HepG2 (cell line): ENCODE results near the gene UTP15. TPM values are rescaled to one million over a fixed set of nuclear protein-coding genes. Genes with fewer than 3 reads are reported as not detected.

Experiments
- ATF6 ChIP-seq: sonication (generic); formaldehyde crosslinking; conservative IDR thresholded peaks from 2 replicates; pipeline ENCODE4 v1.4.0; 2020; ENCODE audit warnings: missing genetic modification reagents
- FOXC1 ChIP-seq: sonication (generic); formaldehyde crosslinking; IDR thresholded peaks from 2 replicates; pipeline ENCODE4 v1.8.0; 2022; ENCODE audit warnings: mild to moderate bottlenecking, missing genetic modification reagents, borderline replicate concordance
- JUN ChIP-seq: sonication (generic); formaldehyde crosslinking; IDR thresholded peaks from 2 replicates; pipeline ENCODE4 v1.4.0; 2020; ENCODE audit warnings: mild to moderate bottlenecking, missing genetic modification reagents
- PAF1 ChIP-seq: IDR thresholded peaks from 2 replicates; pipeline ENCODE4 v1.6.1; 2016; ENCODE audit warnings: missing genetic modification reagents, missing compliant biosample characterization
- PITX1 ChIP-seq: sonication (generic); formaldehyde crosslinking; IDR thresholded peaks from 2 replicates; pipeline ENCODE4 v1.5.1; 2020; ENCODE audit warnings: mild to moderate bottlenecking, missing genetic modification reagents
- RAD21 ChIP-seq: fragments of 450-650 bp; formaldehyde crosslinking; IDR thresholded peaks from 2 replicates; pipeline ENCODE4 v1.5.0; 2020; ENCODE audit warnings: mild to moderate bottlenecking
- RFX1 ChIP-seq: fragments of 450-650 bp; IDR thresholded peaks from 2 replicates; pipeline ENCODE4 v1.6.1; 2017
- SP4 ChIP-seq: sonication (generic); formaldehyde crosslinking; IDR thresholded peaks from 2 replicates; pipeline ENCODE4 v1.8.1; 2023; ENCODE audit warnings: mild to moderate bottlenecking, missing genetic modification reagents
- SRSF9 ChIP-seq: fragments of 200-400 bp; formaldehyde crosslinking; IDR thresholded peaks from 2 replicates; pipeline ENCODE4 v1.6.1; 2018; ENCODE audit warnings: borderline replicate concordance, mild to moderate bottlenecking, low read depth, low read length; ENCODE audit not compliant: insufficient read depth, poor library complexity, severe bottlenecking
- THAP11 ChIP-seq: IDR thresholded peaks from 2 replicates; pipeline ENCODE4 v1.6.1; 2016; ENCODE audit warnings: missing biosample characterization, missing genetic modification reagents
- ZC3H4 ChIP-seq: sonication (generic); formaldehyde crosslinking; IDR thresholded peaks from 2 replicates; pipeline ENCODE4 v1.4.0; 2020; ENCODE audit warnings: missing genetic modification reagents, borderline replicate concordance
- ZNF230 ChIP-seq: sonication (generic); formaldehyde crosslinking; IDR thresholded peaks from 2 replicates; pipeline ENCODE4 v1.4.0; 2020; ENCODE audit warnings: mild to moderate bottlenecking, missing genetic modification reagents
- ZNF331 ChIP-seq: sonication (generic); formaldehyde crosslinking; IDR thresholded peaks from 2 replicates; pipeline ENCODE4 v1.4.0; 2020; ENCODE audit warnings: missing genetic modification reagents
- ZNF546 ChIP-seq: sonication (generic); formaldehyde crosslinking; conservative IDR thresholded peaks from 2 replicates; pipeline ENCODE4 v1.8.1; 2023; ENCODE audit warnings: mild to moderate bottlenecking, missing genetic modification reagents
- ZNF550 ChIP-seq: sonication (generic); formaldehyde crosslinking; IDR thresholded peaks from 2 replicates; pipeline ENCODE4 v1.4.0; 2020; ENCODE audit warnings: mild to moderate bottlenecking, missing genetic modification reagents, borderline replicate concordance
- ZNF724P ChIP-seq: sonication (generic); formaldehyde crosslinking; IDR thresholded peaks from 2 replicates; pipeline ENCODE4 v1.8.0; 2022; ENCODE audit warnings: missing genetic modification reagents, borderline replicate concordance
- ZNF839 ChIP-seq: sonication (generic); formaldehyde crosslinking; IDR thresholded peaks from 2 replicates; pipeline ENCODE4 v1.4.0; 2020; ENCODE audit warnings: missing genetic modification reagents, mild to moderate bottlenecking, borderline replicate concordance
- ZSCAN22 ChIP-seq: sonication (generic); formaldehyde crosslinking; IDR thresholded peaks from 2 replicates; pipeline ENCODE4 v1.4.0; 2020; ENCODE audit warnings: mild to moderate bottlenecking, missing genetic modification reagents
- polyA plus RNA-seq, 8 experiments: library from polyadenylated mRNA; depleted of rRNA in 3 of 8; stranded (reverse) in 7 of 8; unstranded in 1 of 8; fragments of >200 nt; fragmentation: Illumina TruSeq in 4 of 8; extraction: Trizol in 4 of 8; gene quantifications; 2 replicates each; pipeline versions ENCODE4 v1.2.1 to v1.2.3, GENCODE V29; 2011 to 2016; ENCODE audit warnings: low read depth in 4 of 8, missing spikeins in 1 of 8, mixed read lengths in 1 of 8; ENCODE audit not compliant: insufficient read depth in 1 of 8
- total RNA-seq, 5 experiments: library from RNA; depleted of rRNA; stranded (reverse); fragments of >200 nt; fragmentation: Illumina TruSeq; extraction: Trizol; gene quantifications; 2 replicates each; pipeline ENCODE4 v1.2.3, GENCODE V29; 2016; ENCODE audit warnings: low read depth in 1 of 5
- TF ChIP-seq, protein P1 (sequence below): IDR thresholded peaks from 2 replicates; pipeline ENCODE4 v1.6.1; 2016; ENCODE audit warnings: low read depth
- TF ChIP-seq, protein P2 (sequence below), 2 experiments: sonication (generic) in 1 of 2; formaldehyde crosslinking in 1 of 2; IDR thresholded peaks; 2 replicates each; pipeline versions ENCODE4 v1.4.0 to v1.6.1; 2018 to 2020; ENCODE audit warnings: missing genetic modification reagents in 2 of 2, borderline replicate concordance in 1 of 2, low read depth in 1 of 2, mild to moderate bottlenecking in 1 of 2, missing biosample characterization in 1 of 2
- TF ChIP-seq, protein P3 (sequence below): sonication (generic); formaldehyde crosslinking; conservative IDR thresholded peaks from 2 replicates; pipeline ENCODE4 v1.4.0; 2020; ENCODE audit warnings: missing genetic modification reagents

UTP15 gene
- total and polyA plus RNA-seq, 2 of the 13 experiments (the other 11 are each of a cell fraction or from before 2014, with no cell fraction given) = 7.3 to 35.8 TPM

GRCh38 chr5:73625944-73626811 lies 60.6 kb downstream of the UTP15 start, which contains the start of gene ARHGEF28 (continued):
- no peak for TF ChIP-seq ATF6 (CRISPR knock-in tag)
- TF ChIP-seq RFX1 = no peak
- no peak for TF ChIP-seq PITX1
- TF ChIP-seq FOXC1 (CRISPR knock-in tag) = no peak
- TF ChIP-seq RAD21 (CRISPR knock-in tag) = 0 out of 2 replicates have a peak, but pooled peaks have one; percentile 49
- TF ChIP-seq, protein P1, sequence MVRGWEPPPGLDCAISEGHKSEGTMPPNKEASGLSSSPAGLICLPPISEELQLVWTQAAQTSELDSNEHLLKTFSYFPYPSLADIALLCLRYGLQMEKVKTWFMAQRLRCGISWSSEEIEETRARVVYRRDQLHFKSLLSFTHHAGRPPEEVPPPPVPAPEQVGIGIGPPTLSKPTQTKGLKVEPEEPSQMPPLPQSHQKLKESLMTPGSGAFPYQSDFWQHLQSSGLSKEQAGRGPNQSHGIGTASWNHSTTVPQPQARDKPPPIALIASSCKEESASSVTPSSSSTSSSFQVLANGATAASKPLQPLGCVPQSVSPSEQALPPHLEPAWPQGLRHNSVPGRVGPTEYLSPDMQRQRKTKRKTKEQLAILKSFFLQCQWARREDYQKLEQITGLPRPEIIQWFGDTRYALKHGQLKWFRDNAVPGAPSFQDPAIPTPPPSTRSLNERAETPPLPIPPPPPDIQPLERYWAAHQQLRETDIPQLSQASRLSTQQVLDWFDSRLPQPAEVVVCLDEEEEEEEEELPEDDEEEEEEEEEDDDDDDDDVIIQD (CRISPR knock-in tag) = no peak
- TF ChIP-seq ZSCAN22 (CRISPR knock-in tag) = no peak
- TF ChIP-seq, protein P2, sequence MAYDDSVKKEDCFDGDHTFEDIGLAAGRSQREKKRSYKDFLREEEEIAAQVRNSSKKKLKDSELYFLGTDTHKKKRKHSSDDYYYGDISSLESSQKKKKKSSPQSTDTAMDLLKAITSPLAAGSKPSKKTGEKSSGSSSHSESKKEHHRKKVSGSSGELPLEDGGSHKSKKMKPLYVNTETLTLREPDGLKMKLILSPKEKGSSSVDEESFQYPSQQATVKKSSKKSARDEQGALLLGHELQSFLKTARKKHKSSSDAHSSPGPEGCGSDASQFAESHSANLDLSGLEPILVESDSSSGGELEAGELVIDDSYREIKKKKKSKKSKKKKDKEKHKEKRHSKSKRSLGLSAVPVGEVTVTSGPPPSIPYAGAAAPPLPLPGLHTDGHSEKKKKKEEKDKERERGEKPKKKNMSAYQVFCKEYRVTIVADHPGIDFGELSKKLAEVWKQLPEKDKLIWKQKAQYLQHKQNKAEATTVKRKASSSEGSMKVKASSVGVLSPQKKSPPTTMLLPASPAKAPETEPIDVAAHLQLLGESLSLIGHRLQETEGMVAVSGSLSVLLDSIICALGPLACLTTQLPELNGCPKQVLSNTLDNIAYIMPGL (CRISPR knock-in tag; IDR thresholded peaks at IDR 0.05; ENCODE audit: borderline replicate concordance in 1 of 2, low read depth in 1 of 2) = peak; percentile 27 to 35; a peak in 1 of 4 replicates
- TF ChIP-seq ZNF550 (CRISPR knock-in tag) = no peak
- no peak for TF ChIP-seq ZNF230 (CRISPR knock-in tag)
- 0 out of 2 replicates have a peak, but pooled peaks have one; percentile 22 for TF ChIP-seq ZNF839 (CRISPR knock-in tag)
- no peak for TF ChIP-seq SP4 (CRISPR knock-in tag)
- no peak for TF ChIP-seq ZC3H4
- no peak for TF ChIP-seq JUN (CRISPR knock-in tag)
- no peak for TF ChIP-seq SRSF9
- TF ChIP-seq THAP11 = no peak
- peak; percentile 15; the same call in 1 of the 2 replicates for TF ChIP-seq ZNF331
- TF ChIP-seq ZNF546 = peak; percentile 83; the same call in 1 of the 2 replicates
- no peak for TF ChIP-seq PAF1
- TF ChIP-seq, protein P3, sequence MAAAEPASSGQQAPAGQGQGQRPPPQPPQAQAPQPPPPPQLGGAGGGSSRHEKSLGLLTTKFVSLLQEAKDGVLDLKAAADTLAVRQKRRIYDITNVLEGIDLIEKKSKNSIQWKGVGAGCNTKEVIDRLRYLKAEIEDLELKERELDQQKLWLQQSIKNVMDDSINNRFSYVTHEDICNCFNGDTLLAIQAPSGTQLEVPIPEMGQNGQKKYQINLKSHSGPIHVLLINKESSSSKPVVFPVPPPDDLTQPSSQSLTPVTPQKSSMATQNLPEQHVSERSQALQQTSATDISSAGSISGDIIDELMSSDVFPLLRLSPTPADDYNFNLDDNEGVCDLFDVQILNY (CRISPR knock-in tag) = no peak
- TF ChIP-seq ZNF724P (CRISPR knock-in tag) = 0 out of 2 replicates have a peak, but pooled peaks have one; percentile 37
